IMR-90 (cell line): ENCODE data around the gene ASXL3.

ENCODE experiments used
- CEBPB ChIP-seq: IDR thresholded peaks from 2 replicates; pipeline ENCODE4 v1.6.1; 2012; ENCODE audit warnings: low read depth, low read length, improper control_type of control experiment
- CTCF ChIP-seq: conservative IDR thresholded peaks from 2 replicates; pipeline ENCODE4 v1.5.1; 2012; ENCODE audit warnings: mild to moderate bottlenecking, low read depth, low read length, improper control_type of control experiment
- FOS ChIP-seq: fragments of 150-350 bp; IDR thresholded peaks from 2 replicates; pipeline ENCODE4 v1.6.1; 2016; ENCODE audit warnings: low read depth, low read length
- MXI1 ChIP-seq: IDR thresholded peaks from 2 replicates; pipeline ENCODE4 v1.6.1; 2012; ENCODE audit warnings: low read depth, mild to moderate bottlenecking, low read length, moderate library complexity, borderline replicate concordance
- POLR2A ChIP-seq: IDR thresholded peaks from 2 replicates; pipeline ENCODE4 v1.6.1; 2012; ENCODE audit warnings: mild to moderate bottlenecking, low read depth, low read length
- USF2 ChIP-seq: fragments of 150-350 bp; IDR thresholded peaks from 2 replicates; pipeline ENCODE4 v1.6.1; 2017; ENCODE audit warnings: mild to moderate bottlenecking, antibody characterized with exemption, low read length, low read depth

- TF ChIP-seq CTCF (no peak), CEBPB (no peak), FOS (no peak), USF2 (no peak), MXI1 (no peak), POLR2A (no peak)
Measured at GRCh38 chr18:33612632-33613031, 34.6 kb downstream of the ASXL3 start.
